Stomach (tissue), 4 donors: ENCODE data around the gene EML4.

Source experiments
- EP300 ChIP-seq: sonication (generic); formaldehyde crosslinking; IDR thresholded peaks from one replicate; pipeline ENCODE4 v1.6.1; 2017; ENCODE audit warnings: antibody characterized with exemption
- POLR2A ChIP-seq, 4 donors: fragments of 450-650 bp; IDR thresholded peaks; one replicate each; pipeline ENCODE4 v1.6.1; 2016; ENCODE audit warnings: antibody characterized with exemption in 4 of 4, control low read depth in 2 of 4, mild to moderate bottlenecking in 1 of 4, moderate library complexity in 1 of 4
- POLR2AphosphoS5 ChIP-seq, 3 donors: sonication (generic); formaldehyde crosslinking; IDR thresholded peaks; one replicate each; pipeline ENCODE4 v1.6.1; 2016; ENCODE audit warnings: antibody characterized with exemption in 3 of 3
- TF ChIP-seq, protein P1 (sequence below), 7 experiments: fragments of 450-650 bp in 4 of 7; fragments of 200-600 bp in 3 of 7; sonication (generic) in 3 of 7; IDR thresholded peaks; one replicate each; pipeline ENCODE4 v1.5.1; 2016 to 2019; ENCODE audit warnings: antibody characterized with exemption in 7 of 7, control low read depth in 2 of 7, mild to moderate bottlenecking in 1 of 7

DNA sequence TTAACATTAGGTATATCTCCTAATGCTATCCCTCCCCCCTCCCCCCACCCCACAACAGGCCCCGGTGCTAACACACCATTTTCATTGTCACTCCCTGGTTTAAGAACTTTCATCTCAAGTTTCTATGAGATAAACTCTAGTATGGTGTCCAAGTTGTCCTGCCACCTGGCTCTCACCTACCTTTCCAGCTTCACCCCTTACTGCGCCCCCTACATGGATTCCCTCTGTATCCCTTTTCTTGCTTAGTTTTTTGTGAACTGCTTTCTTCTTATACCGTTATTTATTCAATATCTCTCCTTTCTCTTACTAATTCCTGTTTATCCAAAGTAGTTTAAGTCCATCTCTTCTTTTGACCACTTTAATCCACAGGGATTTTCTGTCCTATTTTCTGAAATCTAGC is 15.2 kb downstream of the EML4 start:
- TF ChIP-seq, protein P1, sequence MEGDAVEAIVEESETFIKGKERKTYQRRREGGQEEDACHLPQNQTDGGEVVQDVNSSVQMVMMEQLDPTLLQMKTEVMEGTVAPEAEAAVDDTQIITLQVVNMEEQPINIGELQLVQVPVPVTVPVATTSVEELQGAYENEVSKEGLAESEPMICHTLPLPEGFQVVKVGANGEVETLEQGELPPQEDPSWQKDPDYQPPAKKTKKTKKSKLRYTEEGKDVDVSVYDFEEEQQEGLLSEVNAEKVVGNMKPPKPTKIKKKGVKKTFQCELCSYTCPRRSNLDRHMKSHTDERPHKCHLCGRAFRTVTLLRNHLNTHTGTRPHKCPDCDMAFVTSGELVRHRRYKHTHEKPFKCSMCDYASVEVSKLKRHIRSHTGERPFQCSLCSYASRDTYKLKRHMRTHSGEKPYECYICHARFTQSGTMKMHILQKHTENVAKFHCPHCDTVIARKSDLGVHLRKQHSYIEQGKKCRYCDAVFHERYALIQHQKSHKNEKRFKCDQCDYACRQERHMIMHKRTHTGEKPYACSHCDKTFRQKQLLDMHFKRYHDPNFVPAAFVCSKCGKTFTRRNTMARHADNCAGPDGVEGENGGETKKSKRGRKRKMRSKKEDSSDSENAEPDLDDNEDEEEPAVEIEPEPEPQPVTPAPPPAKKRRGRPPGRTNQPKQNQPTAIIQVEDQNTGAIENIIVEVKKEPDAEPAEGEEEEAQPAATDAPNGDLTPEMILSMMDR (IDR thresholded peaks at IDR 0.05) = no peak
- TF ChIP-seq POLR2A (IDR thresholded peaks at IDR 0.05) = no peak
- no peak for TF ChIP-seq POLR2AphosphoS5 (IDR thresholded peaks at IDR 0.05)
- TF ChIP-seq EP300 = no peak
